BE2C (cell line): ENCODE measurements around the gene TRHDE.

Source experiments
- DNase-seq: peaks from one replicate; pipeline ENCODE4 v3.0.0-alpha.2; 2020
- H3K27me3 ChIP-seq: fragments of 250-450 bp; sonication (Bioruptor Pico); 2 replicates; pipeline ENCODE4 v1.5.1; 2020; ENCODE audit warnings: mild to moderate bottlenecking
- H3K36me3 ChIP-seq: fragments of 250-450 bp; sonication (Bioruptor Pico); 2 replicates; pipeline ENCODE4 v1.5.1; 2020; ENCODE audit warnings: mild to moderate bottlenecking
- H3K4me1 ChIP-seq: fragments of 250-450 bp; sonication (Bioruptor Pico); 2 replicates; pipeline ENCODE4 v1.5.1; 2020
- H3K4me3 ChIP-seq: 2 replicates; pipeline ENCODE4 v1.5.1; 2011; ENCODE audit warnings: low read depth, low read length
- H3K9me3 ChIP-seq: fragments of 250-450 bp; sonication (Bioruptor Pico); 2 replicates; pipeline ENCODE4 v1.5.1; 2020
- TF ChIP-seq, protein P1 (sequence below): IDR thresholded peaks from 2 replicates; pipeline ENCODE4 v1.5.1; 2012; ENCODE audit warnings: mild to moderate bottlenecking, low read depth, low read length

The TRHDE gene

DNA sequence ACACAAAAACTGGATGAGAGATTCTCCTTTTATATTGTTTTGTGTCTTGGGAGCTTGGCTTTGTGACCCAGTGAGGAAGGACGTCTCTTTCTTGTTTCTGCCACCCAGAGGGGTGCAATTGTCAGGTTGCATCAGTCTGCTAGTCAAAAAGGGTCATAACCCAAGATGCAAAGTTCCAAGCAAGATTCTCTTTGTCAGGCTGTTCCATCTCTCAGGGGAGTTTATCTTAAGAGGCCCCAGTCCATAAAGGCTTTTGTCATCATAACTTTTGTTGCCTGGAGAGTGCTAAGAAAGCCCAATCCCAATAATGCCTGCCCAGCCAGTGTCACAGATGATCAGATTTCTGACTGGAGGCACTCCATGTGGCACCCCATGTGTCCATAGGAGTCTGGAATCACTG, 444.9 kb downstream of the TRHDE start:
- no peaks in the 10 kb centered on the region for H3K4me1 ChIP-seq
- H3K4me3 ChIP-seq, result no peak overlapping the region
- H3K9me3 ChIP-seq, result no peaks in the 10 kb centered on the region
- no peak for DNase-seq
- no peaks in the 10 kb centered on the region for H3K36me3 ChIP-seq
- no peaks in the 10 kb centered on the region for H3K27me3 ChIP-seq
- TF ChIP-seq, protein P1, sequence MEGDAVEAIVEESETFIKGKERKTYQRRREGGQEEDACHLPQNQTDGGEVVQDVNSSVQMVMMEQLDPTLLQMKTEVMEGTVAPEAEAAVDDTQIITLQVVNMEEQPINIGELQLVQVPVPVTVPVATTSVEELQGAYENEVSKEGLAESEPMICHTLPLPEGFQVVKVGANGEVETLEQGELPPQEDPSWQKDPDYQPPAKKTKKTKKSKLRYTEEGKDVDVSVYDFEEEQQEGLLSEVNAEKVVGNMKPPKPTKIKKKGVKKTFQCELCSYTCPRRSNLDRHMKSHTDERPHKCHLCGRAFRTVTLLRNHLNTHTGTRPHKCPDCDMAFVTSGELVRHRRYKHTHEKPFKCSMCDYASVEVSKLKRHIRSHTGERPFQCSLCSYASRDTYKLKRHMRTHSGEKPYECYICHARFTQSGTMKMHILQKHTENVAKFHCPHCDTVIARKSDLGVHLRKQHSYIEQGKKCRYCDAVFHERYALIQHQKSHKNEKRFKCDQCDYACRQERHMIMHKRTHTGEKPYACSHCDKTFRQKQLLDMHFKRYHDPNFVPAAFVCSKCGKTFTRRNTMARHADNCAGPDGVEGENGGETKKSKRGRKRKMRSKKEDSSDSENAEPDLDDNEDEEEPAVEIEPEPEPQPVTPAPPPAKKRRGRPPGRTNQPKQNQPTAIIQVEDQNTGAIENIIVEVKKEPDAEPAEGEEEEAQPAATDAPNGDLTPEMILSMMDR, result no peak
